Measurements from ENCODE around the gene AP2B1. TPM values are rescaled to one million over a fixed set of nuclear protein-coding genes. Genes with fewer than 3 reads are reported as not detected.

The AP2B1 gene
- total RNA-seq, 2 donors from 2014 or later: 255 to 258 TPM

DNA sequence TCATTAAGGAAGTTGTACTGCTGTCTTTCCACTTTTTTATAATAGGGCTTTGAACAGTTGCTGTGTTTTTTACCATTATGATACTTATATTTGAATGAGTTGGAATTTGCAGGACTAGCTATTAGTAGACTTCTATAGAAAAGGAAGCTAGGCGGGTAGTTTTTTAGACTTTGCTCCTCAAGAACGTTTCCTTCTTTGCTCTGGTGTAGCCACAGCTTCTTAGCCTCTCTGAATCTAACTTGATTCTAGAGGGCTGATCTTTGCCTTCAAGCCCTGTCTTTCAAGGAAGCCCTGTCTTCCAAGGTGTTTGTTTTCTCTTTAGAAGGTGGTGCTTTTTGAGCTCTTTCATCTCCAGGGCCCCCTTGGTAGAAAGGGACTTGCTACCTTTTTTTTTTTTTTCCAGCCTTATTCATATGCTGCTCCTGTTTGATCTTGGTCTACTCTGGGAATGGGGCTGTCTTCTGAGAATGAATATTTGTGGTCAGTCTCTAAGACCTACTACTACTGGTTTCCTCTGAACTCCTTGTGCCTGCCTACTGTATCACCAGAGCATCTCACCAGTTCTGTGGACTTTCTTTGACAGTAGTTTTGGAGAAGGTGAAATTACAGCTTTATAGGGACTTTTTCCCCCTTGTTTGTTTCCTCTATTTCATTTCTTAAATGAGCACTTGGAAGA, 92.0 kb downstream of the AP2B1 start:
- DNase-seq: no peak
- TF ChIP-seq, protein P1, sequence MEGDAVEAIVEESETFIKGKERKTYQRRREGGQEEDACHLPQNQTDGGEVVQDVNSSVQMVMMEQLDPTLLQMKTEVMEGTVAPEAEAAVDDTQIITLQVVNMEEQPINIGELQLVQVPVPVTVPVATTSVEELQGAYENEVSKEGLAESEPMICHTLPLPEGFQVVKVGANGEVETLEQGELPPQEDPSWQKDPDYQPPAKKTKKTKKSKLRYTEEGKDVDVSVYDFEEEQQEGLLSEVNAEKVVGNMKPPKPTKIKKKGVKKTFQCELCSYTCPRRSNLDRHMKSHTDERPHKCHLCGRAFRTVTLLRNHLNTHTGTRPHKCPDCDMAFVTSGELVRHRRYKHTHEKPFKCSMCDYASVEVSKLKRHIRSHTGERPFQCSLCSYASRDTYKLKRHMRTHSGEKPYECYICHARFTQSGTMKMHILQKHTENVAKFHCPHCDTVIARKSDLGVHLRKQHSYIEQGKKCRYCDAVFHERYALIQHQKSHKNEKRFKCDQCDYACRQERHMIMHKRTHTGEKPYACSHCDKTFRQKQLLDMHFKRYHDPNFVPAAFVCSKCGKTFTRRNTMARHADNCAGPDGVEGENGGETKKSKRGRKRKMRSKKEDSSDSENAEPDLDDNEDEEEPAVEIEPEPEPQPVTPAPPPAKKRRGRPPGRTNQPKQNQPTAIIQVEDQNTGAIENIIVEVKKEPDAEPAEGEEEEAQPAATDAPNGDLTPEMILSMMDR (conservative IDR thresholded peaks at IDR 0.05): no peak
- Mint-ChIP-seq H3K4me3 (no peak overlapping the region), H3K27ac (no peak overlapping the region), H3K9me3 (no peaks in the 10 kb centered on the region), H3K27me3 (ENCODE audit: insufficient read depth) (no peaks in the 10 kb centered on the region), H3K4me1 (peaks cover 21% of the 10 kb centered on the region), H3K36me3 (ENCODE audit: low read depth) (peaks cover 54% of the 10 kb centered on the region)
- Histone ChIP-seq H3K9ac (ENCODE audit: extremely low read depth, low read length, poor library complexity, severe bottlenecking) (no peak overlapping the region), H3K4me1 (ENCODE audit: control insufficient read depth, insufficient read depth, low read length) (peaks cover 7% of the 10 kb centered on the region), H3K27me3 (ENCODE audit: control insufficient read depth, insufficient read depth, low read length, poor library complexity, severe bottlenecking) (no peaks in the 10 kb centered on the region), H3K9me3 (ENCODE audit: control insufficient read depth, low read length) (no peaks in the 10 kb centered on the region), H3K4me3 (ENCODE audit: low read length) (no peak overlapping the region), H3K27ac (ENCODE audit: low read depth, low read length) (no peak overlapping the region), H3K36me3 (ENCODE audit: control insufficient read depth, insufficient read depth, low read length) (peaks cover 85% of the 10 kb centered on the region)
- WGBS, 2 experiments (ENCODE audit: insufficient coverage in 1 of 2, insufficient read length in 1 of 2): 79 to 92% methylated on average over 2 of the region's 2 CpGs

DNA sequence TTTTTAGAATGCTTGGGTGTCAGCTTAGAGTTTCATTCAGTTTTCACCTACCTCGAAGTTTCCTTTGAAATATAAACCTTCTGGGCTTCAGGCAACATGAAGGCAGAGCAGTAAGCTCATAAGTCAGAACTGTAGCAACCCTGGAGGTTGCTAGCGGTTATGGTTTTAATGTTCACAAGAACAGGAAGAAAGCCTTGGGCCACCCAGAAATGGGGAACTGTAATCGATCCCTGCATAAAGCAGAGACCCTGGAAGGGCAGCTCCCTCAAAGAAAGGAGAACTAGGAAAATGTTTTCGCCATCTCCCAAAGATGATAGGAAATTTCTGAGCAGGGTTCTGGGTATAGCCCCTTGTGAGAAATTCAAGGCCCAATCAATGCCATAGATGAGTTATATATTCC, 96.5 kb downstream of the AP2B1 start:
- no peak for DNase-seq
- no peaks in the 10 kb centered on the region for H3K27me3 Mint-ChIP-seq (ENCODE audit: insufficient read depth)
- no peak overlapping the region for H3K4me3 Mint-ChIP-seq
- H3K4me1 Mint-ChIP-seq: peaks cover 24% of the 10 kb centered on the region
- no peak overlapping the region for H3K9ac ChIP-seq (ENCODE audit: extremely low read depth, low read length, poor library complexity, severe bottlenecking)
- no peak overlapping the region for H3K4me3 ChIP-seq (ENCODE audit: low read length)
- H3K36me3 Mint-ChIP-seq (ENCODE audit: low read depth): peaks cover 62% of the 10 kb centered on the region
- H3K27me3 ChIP-seq (ENCODE audit: control insufficient read depth, insufficient read depth, low read length, poor library complexity, severe bottlenecking): no peaks in the 10 kb centered on the region
- no peak overlapping the region for H3K27ac Mint-ChIP-seq
- no peaks in the 10 kb centered on the region for H3K9me3 Mint-ChIP-seq
- 92 to 95% methylated on average over 4 of the region's 4 CpGs for WGBS, 2 experiments (ENCODE audit: insufficient coverage in 1 of 2, insufficient read length in 1 of 2)
- no peaks in the 10 kb centered on the region for H3K9me3 ChIP-seq (ENCODE audit: control insufficient read depth, low read length)
- H3K36me3 ChIP-seq (ENCODE audit: control insufficient read depth, insufficient read depth, low read length): peaks cover 83% of the 10 kb centered on the region
- TF ChIP-seq, protein P1 (conservative IDR thresholded peaks at IDR 0.05): no peak
- no peak overlapping the region for H3K27ac ChIP-seq (ENCODE audit: low read depth, low read length)
- H3K4me1 ChIP-seq (ENCODE audit: control insufficient read depth, insufficient read depth, low read length): peaks cover 7% of the 10 kb centered on the region

DNA sequence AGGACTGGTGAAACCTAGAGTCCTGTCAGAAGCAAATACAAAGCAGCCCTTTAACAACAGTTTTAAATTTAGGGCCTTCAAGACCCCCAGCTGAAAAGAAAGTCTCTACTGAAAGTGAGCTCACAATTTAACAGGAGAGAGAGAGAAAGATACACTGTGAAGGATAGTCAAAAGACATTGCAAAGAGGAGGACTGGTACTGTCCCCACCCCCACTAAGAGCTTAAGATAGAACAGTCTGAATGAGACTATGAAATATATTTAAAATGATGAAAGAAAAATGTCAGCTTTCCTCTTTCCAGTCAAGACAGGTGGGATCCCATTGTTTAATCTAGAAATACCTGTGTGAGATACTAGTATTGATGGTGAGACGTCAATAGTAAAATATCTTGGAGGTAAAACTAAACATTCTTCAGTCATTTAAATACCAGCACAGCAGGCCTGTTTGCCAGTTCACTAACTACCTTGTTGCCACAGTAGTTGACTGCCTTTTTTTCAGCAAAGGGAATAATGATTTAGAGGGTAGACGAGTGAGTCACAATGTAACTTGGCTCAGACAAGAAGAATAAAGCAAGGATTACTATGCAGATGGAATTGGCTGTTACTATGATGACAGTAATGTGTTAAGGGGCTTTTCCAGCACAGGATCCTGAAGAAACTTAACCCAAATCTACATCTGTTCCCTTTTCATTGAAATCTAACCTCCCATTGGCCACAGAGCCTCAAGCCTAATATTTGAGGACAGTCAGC, 97.1 kb downstream of the AP2B1 start:
- peaks cover 62% of the 10 kb centered on the region for H3K36me3 Mint-ChIP-seq (ENCODE audit: low read depth)
- TF ChIP-seq, protein P1 (conservative IDR thresholded peaks at IDR 0.05): no peak
- H3K27ac Mint-ChIP-seq: peak overlapping the region; percentile 54
- Histone ChIP-seq H3K27ac (ENCODE audit: low read depth, low read length) (no peak overlapping the region), H3K9ac (ENCODE audit: extremely low read depth, low read length, poor library complexity, severe bottlenecking) (no peak overlapping the region), H3K4me1 (ENCODE audit: control insufficient read depth, insufficient read depth, low read length) (peaks cover 7% of the 10 kb centered on the region), H3K36me3 (ENCODE audit: control insufficient read depth, insufficient read depth, low read length) (peaks cover 84% of the 10 kb centered on the region), H3K27me3 (ENCODE audit: control insufficient read depth, insufficient read depth, low read length, poor library complexity, severe bottlenecking) (no peaks in the 10 kb centered on the region), H3K9me3 (ENCODE audit: control insufficient read depth, low read length) (no peaks in the 10 kb centered on the region), H3K4me3 (ENCODE audit: low read length) (no peak overlapping the region)
- H3K4me3 Mint-ChIP-seq: no peak overlapping the region
- DNase-seq: peak; percentile 57
- H3K4me1 Mint-ChIP-seq: peaks cover 18% of the 10 kb centered on the region
- H3K9me3 Mint-ChIP-seq: no peaks in the 10 kb centered on the region
- H3K27me3 Mint-ChIP-seq (ENCODE audit: insufficient read depth): no peaks in the 10 kb centered on the region
- 35 to 63% methylated on average over 1 of the region's 2 CpGs for WGBS, 2 experiments (ENCODE audit: insufficient coverage in 1 of 2, insufficient read length in 1 of 2)
